GM06990 (cell line): ENCODE data around the gene LRRC36.

ENCODE experiments used
- DNase-seq: peaks from one replicate; pipeline ENCODE4 v3.0.0-alpha.2; 2011; ENCODE audit not compliant: insufficient read length; ENCODE audit errors: extremely low read depth
- H3K27me3 ChIP-seq: replicated peaks from 2 replicates; pipeline ENCODE4 v1.6.0; 2011; ENCODE audit warnings: low read length; ENCODE audit not compliant: control insufficient read depth, insufficient read depth
- H3K36me3 ChIP-seq: 2 replicates; pipeline ENCODE4 v1.5.1; 2011; ENCODE audit warnings: low read length; ENCODE audit not compliant: control insufficient read depth, insufficient read depth
- H3K4me3 ChIP-seq: replicated peaks from 2 replicates; pipeline ENCODE4 v1.5.1; 2011; ENCODE audit warnings: low read depth, mild to moderate bottlenecking, control low read depth, low read length
- CTCF ChIP-seq: IDR thresholded peaks from 2 replicates; pipeline ENCODE4 v1.5.1; 2011; ENCODE audit warnings: low read length, control low read depth, mild to moderate bottlenecking, inconsistent platforms; ENCODE audit not compliant: insufficient read depth, poor library complexity, severe bottlenecking

Gene LRRC36

GRCh38 chr16:67311607-67312488 is 14.8 kb upstream of the LRRC36 start:
- DNase-seq, result peak; percentile 76

GRCh38 chr16:67312719-67313118 is 13.9 kb upstream of the LRRC36 start:
- Histone ChIP-seq H3K27me3 (no peaks in the 10 kb centered on the region), H3K36me3 (no peaks in the 10 kb centered on the region), H3K4me3 (no peak overlapping the region)
- DNase-seq, result no peak
- no peak for TF ChIP-seq CTCF

More at GRCh38 chr16:67311607-67312488, 14.8 kb upstream of the LRRC36 start:
- Histone ChIP-seq H3K4me3 (no peak overlapping the region), H3K36me3 (no peaks in the 10 kb centered on the region), H3K27me3 (no peaks in the 10 kb centered on the region)
- TF ChIP-seq CTCF, result no peak

- Histone ChIP-seq H3K36me3 (no peaks in the 10 kb centered on the region), H3K4me3 (no peak overlapping the region), H3K27me3 (no peaks in the 10 kb centered on the region)
- no peak for TF ChIP-seq CTCF
- no peak for DNase-seq
Measured at GRCh38 chr16:67317853-67318252, 8.8 kb upstream of the LRRC36 start.

GRCh38 chr16:67326115-67326471 is 522 bp upstream of the LRRC36 start:
- Histone ChIP-seq H3K27me3 (no peaks in the 10 kb centered on the region), H3K36me3 (no peaks in the 10 kb centered on the region), H3K4me3 (peak overlapping the region; percentile 61)
- no peak for TF ChIP-seq CTCF
- no peak for DNase-seq

GRCh38 chr16:67327743-67328142 is 1.1 kb downstream of the LRRC36 start:
- DNase-seq, result no peak

More at GRCh38 chr16:67327743-67328142, 1.1 kb downstream of the LRRC36 start:
- no peaks in the 10 kb centered on the region for H3K27me3 ChIP-seq
- no peak for TF ChIP-seq CTCF
- no peak overlapping the region for H3K4me3 ChIP-seq
- no peaks in the 10 kb centered on the region for H3K36me3 ChIP-seq
